Effector CD4-positive, alpha-beta T cell (primary cell): ENCODE results near the gene MRTFA.
"Not testable (repeated sequence)": the region's sequence is repeated elsewhere in the genome, so short reads cannot be mapped to it uniquely, and the experiment has no call there.

Experiments
- DNase-seq: peaks from one replicate; pipeline ENCODE4 v3.0.0-alpha.2; 2020

Gene MRTFA

GRCh38 chr22:40518840-40519239, 117.7 kb downstream of the MRTFA start:
- DNase-seq, result no peak

DNA sequence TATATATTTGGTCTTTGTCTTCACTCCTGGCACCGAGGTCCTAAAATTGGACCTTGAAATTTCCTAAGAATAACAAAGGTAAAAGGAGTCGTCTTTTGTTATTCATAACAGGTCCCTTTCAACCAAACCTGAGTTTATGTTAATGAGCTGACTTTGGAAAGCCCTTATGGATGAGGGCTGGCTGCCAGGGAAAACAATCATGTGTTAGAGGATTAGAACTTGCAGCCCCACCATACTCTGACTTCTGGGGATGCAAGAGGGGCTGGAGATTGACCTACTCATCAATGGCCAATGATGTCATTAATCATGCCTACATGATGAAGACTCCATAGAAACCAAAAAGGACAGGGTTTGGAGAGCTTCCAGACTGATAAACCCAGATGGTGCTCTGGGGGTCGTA, 118.9 kb downstream of the MRTFA start:
- no peak for DNase-seq

DNA sequence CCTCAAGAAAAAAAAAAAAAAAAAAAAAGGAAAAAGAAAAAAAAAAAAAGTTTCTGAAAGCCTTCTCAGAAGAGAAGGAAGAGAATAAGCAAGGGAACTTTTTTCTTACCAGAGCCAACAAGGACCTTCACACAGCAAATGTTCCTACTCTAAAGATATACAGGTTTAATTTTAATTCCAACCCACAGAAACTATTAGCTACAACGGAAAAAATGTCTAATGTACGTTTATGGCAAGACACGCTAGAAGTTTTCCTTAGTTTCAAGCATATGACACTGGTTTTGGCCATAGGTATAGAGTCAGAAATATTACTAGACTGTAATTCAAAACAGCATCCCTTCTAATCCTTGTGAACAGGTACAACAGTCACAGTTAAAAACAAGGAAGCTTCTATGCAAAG, 120.1 kb downstream of the MRTFA start:
- DNase-seq, result no peak

GRCh38 chr22:40512426-40513136, 123.9 kb downstream of the MRTFA start:
- no peak for DNase-seq

DNA sequence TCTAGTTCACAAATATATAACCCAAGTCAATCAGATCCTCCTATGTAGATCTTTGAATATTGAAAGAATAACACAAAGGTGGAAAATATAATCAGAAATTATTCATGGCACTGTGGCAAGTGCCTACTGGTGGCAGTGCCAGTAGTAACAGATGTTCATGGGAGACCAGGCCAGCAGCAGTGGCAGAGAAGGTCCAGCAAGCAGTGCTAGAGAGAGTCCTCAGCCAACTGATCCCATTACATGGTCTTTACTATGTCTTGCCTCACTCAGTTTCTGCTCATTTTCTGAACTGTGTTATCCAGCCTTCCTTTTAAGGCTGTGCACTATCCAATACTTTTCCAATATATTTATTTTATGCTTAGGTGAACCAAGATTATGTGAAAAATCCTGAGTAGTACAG, 124.9 kb downstream of the MRTFA start:
- no peak for DNase-seq

DNA sequence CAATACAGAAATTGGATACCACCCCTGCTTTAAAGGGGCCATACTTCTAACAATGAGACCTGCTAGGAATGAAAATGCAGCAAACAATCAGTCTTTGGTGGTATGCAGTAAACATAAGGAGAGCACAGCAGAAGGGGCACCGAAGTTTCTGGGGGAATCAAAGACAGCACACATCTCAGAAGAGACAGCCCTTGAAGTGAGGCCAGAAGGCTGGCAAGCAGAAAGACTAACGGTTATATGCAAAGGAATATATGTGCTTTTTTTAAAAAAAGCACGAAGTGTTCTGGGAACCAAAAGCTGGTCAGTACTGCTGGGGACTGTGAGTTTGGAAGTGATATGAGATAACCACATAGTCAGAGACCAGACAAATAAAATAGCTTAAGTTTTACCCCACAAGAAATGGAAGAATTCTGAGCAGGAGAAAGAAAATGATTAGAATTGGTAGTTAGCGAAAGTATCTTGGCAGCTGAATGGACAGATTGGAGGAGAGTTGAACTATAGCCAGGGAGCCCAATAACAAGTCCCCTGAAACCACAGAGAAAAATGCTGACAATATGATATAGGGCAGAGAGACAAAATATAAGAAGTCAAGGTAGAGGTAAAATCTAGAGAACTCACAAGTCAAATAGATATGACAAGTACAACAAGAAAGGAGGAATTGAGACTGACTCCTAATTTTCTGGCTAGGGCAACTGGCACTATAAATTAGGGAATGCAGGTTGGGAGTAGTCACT, 125.7 kb downstream of the MRTFA start:
- DNase-seq, result no peak

DNA sequence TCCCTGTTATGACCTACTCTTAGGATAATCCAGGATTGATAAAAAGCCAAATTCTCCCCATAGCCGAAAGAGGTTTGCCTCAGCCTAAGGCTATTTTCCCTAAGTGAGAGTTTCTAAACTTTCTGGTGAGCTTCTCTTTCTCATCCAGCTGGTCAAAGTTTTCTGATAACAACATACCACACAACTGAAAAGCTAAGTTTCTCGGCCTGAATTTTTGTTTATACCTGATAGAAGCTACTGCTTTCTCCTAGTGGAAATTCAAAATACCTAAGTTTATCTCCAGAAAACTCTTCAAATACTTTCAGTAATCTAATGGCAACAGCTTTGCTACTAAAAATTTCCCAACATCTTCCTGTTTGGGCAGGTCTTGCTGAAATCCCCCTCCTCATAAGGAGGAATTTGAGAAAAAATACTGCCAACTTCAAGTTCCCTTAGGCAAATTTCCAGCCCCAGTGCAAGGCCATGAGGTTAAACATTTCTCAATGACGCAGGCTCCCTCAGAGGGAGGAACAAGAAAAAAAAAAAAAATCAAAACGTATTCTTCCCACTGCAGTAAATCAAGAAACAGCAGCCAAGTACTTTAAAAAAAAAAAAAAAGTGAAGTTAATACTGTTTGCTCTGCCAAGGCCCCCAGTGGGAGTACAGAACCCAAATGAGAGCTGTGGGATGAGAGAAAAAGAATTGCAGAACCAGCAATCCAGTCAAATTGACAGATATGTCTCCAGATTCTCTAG, 127.0 kb downstream of the MRTFA start:
- no peak for DNase-seq

DNA sequence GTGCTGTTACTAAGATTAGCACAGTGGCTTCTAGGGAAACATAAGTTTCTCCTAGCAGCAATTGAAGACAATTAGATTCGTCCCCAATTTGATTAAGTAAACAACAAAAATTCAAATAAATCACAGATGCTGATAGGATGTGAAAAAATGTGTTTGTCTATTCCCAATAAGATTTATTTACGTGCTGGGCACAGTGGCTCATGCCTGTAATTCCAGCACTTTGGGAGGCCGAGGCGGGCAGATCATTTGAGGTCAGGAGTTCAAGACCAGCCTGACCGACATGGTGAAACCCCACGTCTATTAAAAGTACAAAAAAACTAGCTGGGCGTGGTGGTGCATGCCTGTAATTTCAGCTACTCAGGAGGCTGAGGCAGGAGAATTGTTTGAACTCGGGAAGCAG, 128.5 kb downstream of the MRTFA start:
- DNase-seq, result not testable (repeated sequence)

- no peak for DNase-seq
Measured at GRCh38 chr22:40507491-40507890, 129.0 kb downstream of the MRTFA start.

DNA sequence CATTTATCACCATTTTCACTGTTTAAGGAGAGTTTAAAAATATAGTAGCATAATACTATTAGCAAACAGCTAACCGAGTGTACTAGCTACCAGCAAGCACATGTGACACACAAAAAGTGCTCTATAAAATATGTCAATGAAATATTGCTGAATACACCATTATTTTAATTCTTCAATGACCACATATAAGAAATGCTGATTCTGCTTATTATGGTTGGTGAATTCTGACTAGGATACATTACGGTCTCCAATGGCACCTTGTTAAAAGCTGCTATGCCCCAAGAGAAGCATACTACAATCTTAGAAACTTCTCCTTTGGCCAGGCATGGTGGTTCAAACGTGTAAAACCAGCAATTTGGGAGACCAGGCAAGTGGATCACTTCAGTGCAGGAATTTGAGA, 129.8 kb downstream of the MRTFA start:
- DNase-seq, result no peak

- no peak for DNase-seq
Measured at GRCh38 chr22:40504285-40505249, 132.0 kb downstream of the MRTFA start.

DNA sequence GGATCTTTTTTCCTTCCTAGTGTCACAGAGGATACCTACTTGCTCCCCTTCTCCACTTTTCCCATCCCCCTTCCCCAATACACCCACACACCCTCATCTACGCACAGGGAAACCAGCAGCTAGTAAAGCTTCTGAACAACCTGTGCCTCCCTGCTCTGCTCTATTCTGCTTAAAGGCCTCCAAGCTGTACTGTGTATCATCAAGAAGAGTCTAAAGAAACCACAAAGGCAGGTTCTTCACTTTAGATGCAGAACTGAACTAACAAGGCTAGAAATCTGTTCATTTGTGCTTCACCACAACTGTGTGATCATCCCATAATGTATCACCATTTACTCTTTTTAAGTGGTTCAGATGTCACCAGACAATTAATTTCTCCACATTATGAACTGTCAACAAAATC, 133.6 kb downstream of the MRTFA start:
- DNase-seq, result no peak

DNA sequence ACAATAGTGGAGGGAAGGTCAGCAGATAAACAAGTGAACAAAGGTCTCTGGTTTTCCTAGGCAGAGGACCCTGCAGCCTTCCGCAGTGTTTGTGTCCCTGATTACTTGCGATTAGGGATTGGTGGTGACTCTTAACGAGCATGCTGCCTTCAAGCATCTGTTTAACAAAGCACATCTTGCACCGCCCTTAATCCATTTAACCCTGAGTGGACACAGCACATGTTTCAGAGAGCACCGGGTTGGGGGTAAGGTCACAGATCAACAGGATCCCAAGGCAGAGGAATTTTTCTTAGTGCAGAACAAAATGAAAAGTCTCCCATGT, 136.1 kb downstream of the MRTFA start:
- not testable (repeated sequence) for DNase-seq

GRCh38 chr22:40499209-40499623, 137.3 kb downstream of the MRTFA start:
- DNase-seq, result no peak

DNA sequence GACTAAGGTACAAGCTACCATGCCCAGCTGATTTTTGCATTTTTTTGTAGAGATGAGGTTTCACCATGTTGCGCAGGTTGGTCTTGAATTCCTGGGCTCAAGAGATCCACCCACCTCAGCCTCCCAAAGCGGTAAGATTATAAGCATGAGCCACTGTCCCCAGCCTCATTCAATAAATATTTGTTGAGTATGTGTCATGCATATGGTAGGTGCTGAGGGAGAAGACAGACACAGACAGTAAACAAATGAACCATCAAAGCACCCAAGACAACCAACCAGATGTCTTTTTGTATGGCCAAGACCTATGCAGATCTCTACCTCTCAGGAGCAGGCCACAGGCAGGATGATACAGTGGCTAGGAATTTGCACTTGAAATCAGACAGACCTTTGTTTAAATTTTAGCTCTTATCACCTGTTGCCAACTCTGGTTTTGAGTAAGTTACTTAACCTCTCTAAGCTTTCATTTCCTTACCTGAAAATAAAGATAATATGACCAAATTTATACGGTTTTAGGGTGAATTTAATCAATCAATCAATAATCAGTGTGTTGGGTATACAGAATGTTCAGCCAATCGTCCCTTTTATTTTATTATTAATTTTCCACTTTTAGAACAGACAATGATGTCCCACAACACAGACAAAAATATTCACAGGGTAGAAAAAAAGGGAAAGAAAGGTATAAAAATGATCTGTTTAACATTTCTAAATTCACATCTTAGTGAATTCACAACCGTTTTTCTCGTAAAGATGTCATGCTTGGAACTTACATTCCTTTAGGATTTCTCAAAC, 137.9 kb downstream of the MRTFA start:
- no peak for DNase-seq

- no peak for DNase-seq
Measured at GRCh38 chr22:40493441-40493840, 143.1 kb downstream of the MRTFA start.

DNA sequence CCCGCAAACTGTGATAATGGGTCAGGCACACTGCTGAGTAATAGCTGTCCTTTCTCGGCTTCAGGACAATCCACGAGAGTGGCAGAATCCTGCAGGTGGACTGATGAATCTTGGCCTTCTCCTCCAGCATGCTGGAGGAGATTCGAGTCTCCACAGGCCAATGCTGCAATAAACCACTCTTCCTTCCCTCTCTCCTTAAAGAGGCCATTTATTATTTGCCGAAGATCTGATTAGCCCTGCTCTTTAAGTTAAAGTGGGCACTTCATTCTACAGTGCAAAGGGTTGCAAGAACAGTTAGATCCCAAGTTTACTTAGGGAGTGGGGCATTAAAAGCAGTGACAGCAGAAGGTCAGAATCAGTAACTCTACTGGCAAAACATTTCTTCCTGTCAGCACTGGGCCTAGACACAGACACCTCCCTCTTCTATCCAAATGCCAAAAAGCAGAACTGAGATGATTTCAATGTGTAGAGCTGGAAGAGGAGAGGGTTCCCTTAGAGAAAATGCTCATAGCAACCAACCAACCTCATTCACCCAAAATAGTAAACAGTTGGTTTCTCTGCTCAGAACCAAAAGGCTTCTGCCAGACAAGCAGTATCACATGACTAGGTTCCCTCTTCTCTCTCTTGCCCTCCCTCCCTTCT, 144.4 kb downstream of the MRTFA start:
- DNase-seq, result no peak

GRCh38 chr22:40487663-40488249, 148.8 kb downstream of the MRTFA start:
- no peak for DNase-seq

DNA sequence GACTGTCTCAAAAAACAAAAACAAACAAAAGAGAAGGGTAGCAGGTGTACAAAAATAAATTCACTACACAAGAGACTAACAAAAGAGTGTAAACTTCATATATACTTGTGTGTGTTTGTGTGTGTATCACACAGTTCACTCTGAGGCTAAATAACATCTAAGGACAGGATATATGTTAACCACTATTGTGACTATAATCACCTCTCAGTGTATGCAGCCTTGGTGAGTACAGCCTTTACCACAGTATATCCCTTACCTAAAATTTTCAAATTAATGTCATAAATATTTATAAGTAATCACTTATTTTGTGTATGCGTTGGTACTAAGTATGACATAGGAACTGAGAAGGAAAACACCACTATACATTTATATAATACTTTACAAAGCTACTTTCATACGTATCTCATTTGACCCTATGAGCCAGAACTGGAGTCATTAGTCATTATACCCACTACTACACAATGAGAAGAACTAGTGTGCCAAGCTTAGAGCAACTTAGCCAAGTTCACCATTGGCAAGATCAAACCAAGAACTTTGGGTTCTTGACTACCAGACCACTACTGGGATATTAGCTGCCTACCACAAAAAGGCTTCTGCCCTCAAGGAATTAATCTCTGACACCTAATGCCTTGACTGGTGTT, 149.4 kb downstream of the MRTFA start:
- no peak for DNase-seq
